GM10248 (cell line): Measurements from ENCODE around the gene BAZ2A.

Source experiments
- CTCF ChIA-PET: fragments of 300-600 bp; sonication (Branson Sonifier 250); formaldehyde crosslinking; extraction: SDS; loops from one replicate; lab custom pipeline; 2021; ENCODE audit warnings: antibody characterized with exemption; lab: Yijun Ruan, JAX
- POLR2A ChIA-PET: fragments of 350-650 bp; sonication (Branson Sonifier 250); formaldehyde crosslinking; extraction: SDS; loops from one replicate; lab custom pipeline; 2020; ENCODE audit warnings: antibody characterized with exemption; lab: Yijun Ruan, JAX
- DNase-seq: peaks from one replicate; pipeline ENCODE4 v3.0.0; 2012; ENCODE audit errors: extremely low spot score
- TF ChIP-seq, protein P1 (sequence below): IDR thresholded peaks from 2 replicates; pipeline ENCODE4 v1.5.1; 2012; ENCODE audit warnings: mild to moderate bottlenecking, low read depth; ENCODE audit errors: extremely low read depth, missing control alignments, control extremely low read depth

Gene BAZ2A

GRCh38 chr12:56593909-56594621 is 36.1 kb downstream of the BAZ2A start:
- ChIA-PET POLR2A (no interaction called here), CTCF (interaction anchor here (0.6 to 4.0 kb wide), 28 partner anchors 8 to 372 kb away, joined by 3 to 20 read pairs (median 4); partner anchors contain the start of genes BAZ2A, RBMS2 and RNF41)
- TF ChIP-seq, protein P1, sequence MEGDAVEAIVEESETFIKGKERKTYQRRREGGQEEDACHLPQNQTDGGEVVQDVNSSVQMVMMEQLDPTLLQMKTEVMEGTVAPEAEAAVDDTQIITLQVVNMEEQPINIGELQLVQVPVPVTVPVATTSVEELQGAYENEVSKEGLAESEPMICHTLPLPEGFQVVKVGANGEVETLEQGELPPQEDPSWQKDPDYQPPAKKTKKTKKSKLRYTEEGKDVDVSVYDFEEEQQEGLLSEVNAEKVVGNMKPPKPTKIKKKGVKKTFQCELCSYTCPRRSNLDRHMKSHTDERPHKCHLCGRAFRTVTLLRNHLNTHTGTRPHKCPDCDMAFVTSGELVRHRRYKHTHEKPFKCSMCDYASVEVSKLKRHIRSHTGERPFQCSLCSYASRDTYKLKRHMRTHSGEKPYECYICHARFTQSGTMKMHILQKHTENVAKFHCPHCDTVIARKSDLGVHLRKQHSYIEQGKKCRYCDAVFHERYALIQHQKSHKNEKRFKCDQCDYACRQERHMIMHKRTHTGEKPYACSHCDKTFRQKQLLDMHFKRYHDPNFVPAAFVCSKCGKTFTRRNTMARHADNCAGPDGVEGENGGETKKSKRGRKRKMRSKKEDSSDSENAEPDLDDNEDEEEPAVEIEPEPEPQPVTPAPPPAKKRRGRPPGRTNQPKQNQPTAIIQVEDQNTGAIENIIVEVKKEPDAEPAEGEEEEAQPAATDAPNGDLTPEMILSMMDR: peak; percentile 90
- DNase-seq: peak; percentile 71

GRCh38 chr12:56591961-56592360 is 38.2 kb downstream of the BAZ2A start:
- ChIA-PET POLR2A (no interaction called here), CTCF (interaction anchor here (1.0 to 4.0 kb wide), 9 partner anchors 10 to 100 kb away, joined by 3 to 33 read pairs (median 6); no protein-coding TSS in a partner anchor)
- TF ChIP-seq, protein P1: no peak
- DNase-seq: no peak

GRCh38 chr12:56591126-56591525 is 39.0 kb downstream of the BAZ2A start:
- ChIA-PET CTCF (interaction anchor here (0.7 to 4.0 kb wide), 13 partner anchors 10 to 394 kb away, joined by 3 to 33 read pairs (median 5); no protein-coding TSS in a partner anchor), POLR2A (interaction anchor here (0.6 kb wide), 1 partner anchor 428 kb away, joined by 3 read pairs; no protein-coding TSS in a partner anchor)
- no peak for DNase-seq
- TF ChIP-seq, protein P1: no peak

- POLR2A ChIA-PET: no interaction called here
- DNase-seq: peak; percentile 51
- TF ChIP-seq, protein P1: peak; percentile 57
- CTCF ChIA-PET: interaction anchor here (0.7 to 4.0 kb wide), 23 partner anchors 9 to 394 kb away, joined by 3 to 33 read pairs (median 5); partner anchors contain the start of gene RBMS2
These were observed 39.8 kb downstream of the BAZ2A start for GRCh38 chr12:56590237-56590830.

GRCh38 chr12:56589783-56590182 is 40.3 kb downstream of the BAZ2A start:
- TF ChIP-seq, protein P1: no peak
- no peak for DNase-seq
- CTCF ChIA-PET: interaction anchor here (0.9 to 3.8 kb wide), 14 partner anchors 9 to 78 kb away, joined by 3 to 33 read pairs (median 5); partner anchors contain the start of gene RBMS2
- POLR2A ChIA-PET: no interaction called here

DNA sequence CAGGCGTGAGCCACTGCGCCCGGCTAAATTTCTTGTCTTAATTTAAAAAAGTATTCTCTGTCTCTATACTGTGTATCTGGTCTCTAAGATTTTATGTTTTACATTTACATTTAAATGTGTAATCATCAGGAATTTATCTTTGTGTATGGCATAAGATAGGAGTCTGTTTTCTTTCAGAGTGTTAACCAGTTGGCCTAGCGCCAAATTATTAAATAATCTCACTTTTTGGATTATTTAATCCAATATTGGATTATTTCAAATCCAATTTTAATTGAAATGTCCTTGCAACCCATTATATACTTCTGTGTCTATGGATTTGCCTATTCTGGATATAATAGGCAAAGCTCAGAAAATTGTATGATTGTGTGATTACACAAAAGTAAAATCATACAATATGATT is 45.0 kb downstream of the BAZ2A start:
- ChIA-PET CTCF (interaction anchor here (1.4 to 3.5 kb wide), 5 partner anchors 9 to 71 kb away, joined by 3 to 20 read pairs (median 6); partner anchors contain the start of gene RBMS2), POLR2A (no interaction called here)
- no peak for DNase-seq
- TF ChIP-seq, protein P1: no peak
